GM12892 (cell line): Measurements from ENCODE around the gene UGT1A10.

Experiments used
- POLR2A ChIP-seq: IDR thresholded peaks from 2 replicates; pipeline ENCODE4 v1.6.1; 2011; ENCODE audit warnings: low read depth, low read length, control low read depth
- POLR2AphosphoS5 ChIP-seq: IDR thresholded peaks from 2 replicates; pipeline ENCODE4 v1.6.1; 2011; ENCODE audit warnings: low read depth, low read length, control low read depth
- TAF1 ChIP-seq: IDR thresholded peaks from 2 replicates; pipeline ENCODE4 v1.6.1; 2011; ENCODE audit warnings: low read depth, mild to moderate bottlenecking, control low read depth, low read length, borderline replicate concordance

GRCh38 chr2:233686928-233687327 lies 50.7 kb downstream of the UGT1A10 start:
- TF ChIP-seq POLR2A (no peak), TAF1 (no peak), POLR2AphosphoS5 (no peak)
